Measurements from ENCODE around the gene ATRN.

DNA sequence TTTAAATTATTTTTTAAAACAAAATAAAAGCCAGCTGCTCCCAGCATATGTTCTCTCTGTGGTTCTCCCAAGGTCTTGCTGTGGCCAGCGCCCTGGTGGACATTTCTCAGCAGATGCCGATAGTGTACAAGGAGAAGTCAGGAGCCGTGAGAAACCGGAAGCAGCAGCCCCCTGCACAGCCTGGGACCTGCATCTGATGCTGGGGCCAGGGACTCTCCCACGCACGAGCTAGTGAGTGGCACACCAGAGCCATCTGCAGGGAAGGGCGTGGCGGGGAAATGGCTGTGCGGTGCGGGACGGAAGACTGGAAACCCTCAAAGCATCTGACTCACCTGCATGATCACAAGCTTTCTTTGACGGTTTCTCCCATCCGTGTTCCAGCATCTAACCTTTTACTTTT, 175.8 kb downstream of the ATRN start:
- TF ChIP-seq YY1 (IDR thresholded peaks at IDR 0.05; ENCODE audit: insufficient read depth, insufficient read length) (no peak), ZNF274 (IDR thresholded peaks at IDR 0.05; ENCODE audit: low read depth, low read length) (no peak), SUZ12 (IDR thresholded peaks at IDR 0.05; ENCODE audit: extremely low read depth, insufficient read depth, insufficient read length) (no peak)
